ENCODE results near the gene RIN3.

RIN3 gene

DNA sequence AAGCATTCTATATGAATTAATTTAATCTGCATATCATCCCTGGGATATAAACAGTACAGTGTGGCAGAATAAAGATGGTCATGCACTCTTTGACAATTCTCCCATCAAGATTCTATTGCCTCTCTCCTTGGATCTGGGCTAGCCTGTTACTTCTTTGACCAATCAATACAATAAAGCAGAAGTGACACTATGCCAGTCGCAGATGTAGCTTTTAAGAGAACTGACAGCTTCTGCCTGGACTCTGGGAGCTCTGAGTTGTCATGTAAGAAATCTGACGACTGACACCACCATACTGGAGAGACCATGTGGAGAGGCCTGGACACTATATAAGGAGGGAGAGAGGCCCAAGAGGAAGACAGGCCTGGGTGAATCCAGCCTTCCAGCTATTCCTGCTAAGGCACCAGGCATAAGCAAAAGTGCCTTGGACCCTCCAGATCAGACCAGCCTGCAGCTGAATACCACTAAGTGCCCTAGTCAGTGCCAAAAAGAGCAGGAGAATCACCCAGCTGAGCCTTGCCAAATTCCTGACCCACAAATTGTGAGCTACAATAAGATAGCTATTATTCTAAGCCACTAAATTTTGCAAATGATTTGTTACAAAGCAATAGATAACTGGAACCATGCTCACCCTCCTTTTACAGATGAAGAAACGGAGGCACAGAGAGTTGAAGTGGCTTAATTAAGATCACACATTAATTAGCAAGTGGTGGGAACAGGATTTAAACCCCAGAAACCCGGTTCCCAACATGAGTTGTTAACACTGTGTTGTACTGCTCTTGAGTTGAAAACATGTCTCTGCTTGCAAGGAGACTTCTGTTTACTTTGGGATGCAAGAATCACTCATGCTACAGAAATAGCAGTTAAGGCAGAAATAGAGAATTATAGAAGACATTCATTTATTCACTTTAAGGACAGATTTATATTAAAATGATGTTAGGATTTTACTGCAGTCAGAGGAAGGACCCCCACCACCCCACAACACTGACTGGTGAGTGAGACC, 84.6 kb downstream of the RIN3 start:
- DNase-seq (ENCODE audit: low read depth in 2 of 2): no peak

GRCh38 chr14:92599811-92600210, 86.2 kb downstream of the RIN3 start:
- DNase-seq (ENCODE audit: low read depth in 2 of 2): no peak

- no peak for DNase-seq (ENCODE audit: low read depth in 2 of 2)
Measured at GRCh38 chr14:92600318-92601053, 86.9 kb downstream of the RIN3 start.

DNA sequence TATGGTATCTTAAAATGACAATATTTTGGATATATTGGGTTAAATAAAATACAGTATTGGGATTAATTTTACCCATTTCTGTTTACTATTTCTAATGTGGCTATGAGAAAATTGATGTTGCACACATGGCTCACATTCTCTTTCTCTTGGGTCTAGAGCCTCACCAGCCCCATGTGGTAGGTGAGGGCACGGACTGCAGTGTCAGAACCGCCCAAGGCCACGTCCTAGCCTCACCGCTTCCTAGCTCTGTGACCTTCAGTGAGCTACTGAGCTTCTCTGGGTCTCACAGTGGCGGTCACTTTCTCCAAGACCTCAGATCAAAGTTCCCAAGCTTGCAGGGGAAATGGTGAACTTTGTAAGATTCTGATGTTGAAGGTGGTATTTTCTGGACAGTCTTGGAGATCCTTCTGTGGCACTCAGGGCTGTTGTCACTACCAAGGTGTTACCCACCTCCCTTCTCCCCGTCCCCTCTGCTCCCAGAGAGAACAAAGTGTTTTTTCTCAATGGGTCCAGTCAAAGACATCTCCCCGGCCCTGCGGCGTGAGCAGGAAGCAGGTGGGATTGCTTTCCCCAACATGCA, 87.6 kb downstream of the RIN3 start:
- no peak for DNase-seq (ENCODE audit: low read depth in 2 of 2)

DNA sequence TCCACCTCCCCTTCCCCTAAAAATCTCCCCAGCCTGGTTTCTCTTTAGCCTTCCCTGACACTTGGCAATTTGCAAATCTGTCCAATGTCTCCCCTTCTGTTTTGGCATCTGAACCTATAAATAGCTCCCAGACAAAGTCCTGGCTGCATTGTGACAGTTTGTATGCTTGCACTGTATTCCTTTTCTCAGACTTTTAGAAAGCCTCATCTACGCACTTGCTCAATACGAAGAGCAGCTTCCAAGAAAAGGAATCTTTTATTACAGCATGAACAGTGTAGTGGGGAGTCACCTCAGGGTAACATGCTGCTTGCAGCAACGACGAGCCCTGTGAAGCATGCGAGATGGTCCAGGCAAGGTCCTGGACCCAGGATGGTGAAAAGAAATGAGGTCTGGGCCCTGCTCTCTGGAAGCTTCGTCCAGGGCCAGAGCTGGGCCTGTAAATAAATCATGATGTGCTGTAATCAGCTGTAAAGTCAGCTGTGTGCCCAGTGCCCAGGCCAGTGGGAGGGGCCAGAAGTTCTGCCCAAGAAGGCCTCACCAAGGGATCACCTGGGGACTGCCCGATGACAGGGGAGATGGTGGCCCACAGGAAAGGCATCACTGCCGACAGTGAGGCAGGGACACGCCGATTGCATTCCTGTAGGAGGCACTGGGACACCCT, 88.3 kb downstream of the RIN3 start:
- no peak for DNase-seq (ENCODE audit: low read depth in 2 of 2)

GRCh38 chr14:92603309-92604242, 90.0 kb downstream of the RIN3 start:
- DNase-seq (ENCODE audit: low read depth in 2 of 2): peak in 1 of 2 donors; percentile 30

DNA sequence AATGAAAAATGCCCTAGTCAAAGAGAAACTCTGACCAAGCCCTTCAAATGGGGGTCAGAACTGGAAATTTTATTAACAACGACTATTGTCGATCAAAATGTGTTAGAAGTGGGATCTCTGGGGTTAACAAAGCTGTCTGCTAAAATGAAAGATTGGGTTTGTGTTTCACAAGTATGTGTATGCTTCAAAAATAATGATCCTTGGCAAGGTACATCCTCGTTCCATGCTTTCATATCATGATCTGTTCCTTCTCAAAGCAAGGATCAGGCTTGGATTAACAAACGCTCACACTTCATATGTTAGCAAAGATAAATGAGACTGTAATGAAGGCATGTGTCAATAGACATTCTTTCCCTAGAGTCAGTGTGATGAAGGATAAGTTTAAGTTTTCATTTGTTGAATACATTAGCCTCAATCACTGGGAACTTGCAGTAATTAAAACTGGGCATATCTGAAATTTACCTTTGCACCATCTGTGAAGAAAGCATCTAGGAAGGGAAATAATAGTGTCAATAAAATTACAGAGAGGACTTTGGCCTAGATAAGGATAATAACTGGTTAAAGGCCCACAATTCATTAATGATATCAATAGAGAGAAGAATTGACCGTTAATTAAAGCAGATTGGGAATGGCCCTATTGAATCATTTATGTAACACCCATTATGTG, 91.8 kb downstream of the RIN3 start:
- DNase-seq (ENCODE audit: low read depth in 2 of 2): no peak

- DNase-seq (ENCODE audit: low read depth in 2 of 2): no peak
Measured at GRCh38 chr14:92607251-92607650, 93.7 kb downstream of the RIN3 start.

DNA sequence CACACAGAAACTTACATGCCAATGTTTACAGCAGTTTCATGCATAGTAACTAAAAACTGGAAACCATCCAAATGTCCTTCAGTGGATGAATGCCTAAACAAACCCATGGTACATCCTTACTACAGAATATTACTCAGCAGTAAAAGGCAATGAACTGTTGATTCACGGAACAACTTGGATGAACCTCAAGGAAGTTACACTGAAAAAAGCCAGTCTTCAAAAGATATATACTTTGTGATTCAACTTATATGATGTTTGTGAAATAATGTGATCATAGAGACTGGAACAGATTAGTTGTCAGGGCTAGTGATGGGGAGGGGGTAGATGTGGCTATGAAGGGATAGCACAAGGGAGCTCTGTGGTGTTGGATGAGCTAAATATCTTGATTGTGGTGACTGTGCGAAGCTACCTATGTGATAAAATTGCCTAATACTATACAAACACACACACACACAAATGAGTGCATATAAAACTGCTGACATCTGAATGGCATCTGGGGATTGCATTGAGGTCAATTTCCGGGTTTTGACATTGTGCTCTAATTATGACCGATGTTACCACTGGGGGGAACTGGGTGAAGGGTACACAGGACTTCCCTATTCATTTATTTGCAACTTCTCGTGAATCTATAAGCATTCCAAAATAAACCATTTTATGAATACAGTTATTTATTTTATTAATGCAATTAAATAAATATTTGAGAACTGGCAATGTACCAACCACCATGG, 94.3 kb downstream of the RIN3 start:
- no peak for DNase-seq (ENCODE audit: low read depth in 2 of 2)

GRCh38 chr14:92609955-92610354, 96.4 kb downstream of the RIN3 start:
- no peak for DNase-seq (ENCODE audit: low read depth in 2 of 2)

GRCh38 chr14:92610849-92611271, 97.3 kb downstream of the RIN3 start:
- no peak for DNase-seq (ENCODE audit: low read depth in 2 of 2)

GRCh38 chr14:92613008-92613658, 99.6 kb downstream of the RIN3 start:
- peak in 1 of 2 donors; percentile 64 for DNase-seq (ENCODE audit: low read depth in 2 of 2)

DNA sequence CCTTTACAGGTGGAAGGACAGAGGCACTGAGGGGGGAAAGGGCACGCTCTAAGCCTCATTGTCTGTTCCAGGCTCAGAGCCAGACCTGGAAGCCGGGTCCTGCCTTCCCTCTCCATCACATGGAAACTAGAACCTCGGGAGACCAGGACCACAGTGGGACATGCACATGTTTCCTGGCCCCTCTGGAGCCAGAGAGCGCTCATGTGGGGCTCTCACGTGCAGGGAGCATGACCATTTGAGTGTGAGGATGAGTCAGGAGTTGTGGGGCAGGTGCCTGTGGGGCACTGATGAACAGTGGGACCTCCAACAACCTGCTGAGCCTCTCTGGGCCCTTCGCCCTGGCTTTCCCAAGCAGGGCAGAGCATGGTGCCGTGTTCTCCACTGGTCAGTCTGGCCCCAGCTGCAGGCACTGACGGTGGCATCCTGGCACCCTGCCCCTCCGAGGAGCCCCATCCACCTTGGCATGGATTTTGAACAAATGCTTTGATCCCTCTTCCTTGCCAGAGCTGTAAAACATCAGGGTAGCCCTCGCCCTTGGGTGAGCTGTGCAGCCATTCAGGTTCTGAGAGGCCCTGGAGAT, 100.2 kb downstream of the RIN3 start:
- no peak for DNase-seq (ENCODE audit: low read depth in 2 of 2)

GRCh38 chr14:92615451-92615850, 101.9 kb downstream of the RIN3 start:
- DNase-seq (ENCODE audit: low read depth in 2 of 2): peak; percentile 8 to 32

GRCh38 chr14:92616178-92616577, 102.6 kb downstream of the RIN3 start:
- DNase-seq (ENCODE audit: low read depth in 2 of 2): no peak

- no peak for DNase-seq (ENCODE audit: low read depth in 2 of 2)
Measured at GRCh38 chr14:92617581-92617980, 104.0 kb downstream of the RIN3 start.

DNA sequence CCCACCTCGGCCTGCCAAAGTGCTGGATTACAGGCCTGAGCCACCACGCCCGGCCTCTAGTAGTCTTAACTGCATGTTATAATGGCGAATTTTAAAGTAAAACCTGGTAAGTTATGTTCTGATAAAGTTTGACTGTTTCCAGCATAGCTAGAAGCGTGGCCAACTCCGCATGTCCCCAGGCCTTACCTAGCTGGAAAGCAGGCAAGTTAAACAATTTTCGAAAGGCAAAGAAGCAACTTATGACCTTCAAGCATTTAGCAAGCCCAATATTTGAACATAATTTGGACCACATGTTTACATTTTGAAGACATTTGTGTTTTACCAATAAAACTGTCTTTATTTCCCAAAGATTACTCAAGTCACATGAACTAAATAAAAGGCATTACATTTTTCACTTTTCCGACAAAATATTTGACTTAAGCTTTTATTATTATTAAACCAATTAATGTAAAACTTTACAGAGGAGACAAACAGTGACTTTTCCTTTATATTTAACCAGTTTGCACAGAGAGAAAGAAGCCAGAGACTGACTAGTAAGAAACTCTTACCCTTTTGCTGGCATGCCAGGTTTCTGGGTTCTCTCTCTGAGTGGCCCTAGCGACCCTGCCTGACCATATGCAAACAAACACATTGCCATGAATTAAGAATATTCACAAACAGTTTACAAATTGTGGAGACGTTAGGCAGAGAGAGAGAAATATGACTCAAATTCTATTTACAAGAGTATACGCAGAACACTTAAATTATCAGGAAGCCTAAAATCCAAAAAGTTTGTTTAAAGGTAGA, 106.3 kb downstream of the RIN3 start:
- no peak for DNase-seq (ENCODE audit: low read depth in 2 of 2)

DNA sequence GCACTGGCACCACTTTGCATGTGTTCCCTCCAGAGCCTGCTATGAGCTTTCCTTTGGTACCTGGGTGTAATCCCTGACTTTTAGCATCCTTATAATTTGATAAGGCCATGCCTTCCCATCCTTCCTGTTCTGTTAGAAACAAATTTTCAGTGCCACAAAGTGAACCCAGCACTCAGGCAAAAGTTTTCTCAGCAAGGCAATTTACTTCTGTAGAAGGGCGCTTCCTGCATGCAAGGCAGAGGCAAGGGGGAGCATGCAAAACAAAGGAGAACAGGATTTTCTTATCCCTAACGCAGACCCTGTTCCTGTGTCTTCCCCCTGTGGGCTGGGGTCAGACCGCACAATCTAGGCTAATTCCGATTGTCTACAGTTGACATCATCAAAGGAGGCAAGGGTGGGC, 108.7 kb downstream of the RIN3 start:
- DNase-seq (ENCODE audit: low read depth in 2 of 2): no peak
